ENCODE data around the gene ELK3. TPM values are rescaled to one million over a fixed set of nuclear protein-coding genes. Genes with fewer than 3 reads are reported as not detected.

Gene ELK3
- total and polyA plus RNA-seq, 8 donors, result 2.9 to 12.9 (median 6.1) TPM

DNA sequence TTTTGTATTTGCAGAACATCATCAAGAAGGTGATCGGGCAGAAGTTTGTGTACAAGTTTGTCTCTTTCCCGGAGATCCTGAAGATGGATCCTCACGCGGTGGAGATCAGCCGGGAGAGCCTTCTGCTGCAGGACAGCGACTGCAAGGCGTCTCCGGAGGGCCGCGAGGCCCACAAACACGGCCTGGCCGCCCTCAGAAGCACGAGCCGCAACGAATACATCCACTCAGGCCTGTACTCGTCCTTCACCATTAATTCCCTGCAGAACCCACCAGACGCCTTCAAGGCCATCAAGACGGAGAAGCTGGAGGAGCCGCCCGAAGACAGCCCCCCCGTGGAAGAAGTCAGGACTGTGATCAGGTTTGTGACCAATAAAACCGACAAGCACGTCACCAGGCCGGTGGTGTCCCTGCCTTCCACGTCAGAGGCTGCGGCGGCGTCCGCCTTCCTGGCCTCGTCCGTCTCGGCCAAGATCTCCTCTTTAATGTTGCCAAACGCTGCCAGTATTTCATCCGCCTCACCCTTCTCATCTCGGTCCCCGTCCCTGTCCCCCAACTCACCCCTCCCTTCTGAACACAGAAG lies 52.8 kb downstream of the ELK3 start:
- Histone ChIP-seq H3K27ac (no peak overlapping the region), H3K27me3 (no peaks in the 10 kb centered on the region), H3K4me1 (no peaks in the 10 kb centered on the region), H3K4me3 (no peak overlapping the region), H3K9me3 (no peaks in the 10 kb centered on the region), H3K36me3 (peaks cover 0 to 6% (median 0%) of the 10 kb centered on the region in 3 donors)
- 95 to 97% methylated on average over 36 of the region's 36 CpGs for WGBS, 2 donors
- FAIRE-seq, result no peak
- DNase-seq, result no peak
- TF ChIP-seq, protein P1, sequence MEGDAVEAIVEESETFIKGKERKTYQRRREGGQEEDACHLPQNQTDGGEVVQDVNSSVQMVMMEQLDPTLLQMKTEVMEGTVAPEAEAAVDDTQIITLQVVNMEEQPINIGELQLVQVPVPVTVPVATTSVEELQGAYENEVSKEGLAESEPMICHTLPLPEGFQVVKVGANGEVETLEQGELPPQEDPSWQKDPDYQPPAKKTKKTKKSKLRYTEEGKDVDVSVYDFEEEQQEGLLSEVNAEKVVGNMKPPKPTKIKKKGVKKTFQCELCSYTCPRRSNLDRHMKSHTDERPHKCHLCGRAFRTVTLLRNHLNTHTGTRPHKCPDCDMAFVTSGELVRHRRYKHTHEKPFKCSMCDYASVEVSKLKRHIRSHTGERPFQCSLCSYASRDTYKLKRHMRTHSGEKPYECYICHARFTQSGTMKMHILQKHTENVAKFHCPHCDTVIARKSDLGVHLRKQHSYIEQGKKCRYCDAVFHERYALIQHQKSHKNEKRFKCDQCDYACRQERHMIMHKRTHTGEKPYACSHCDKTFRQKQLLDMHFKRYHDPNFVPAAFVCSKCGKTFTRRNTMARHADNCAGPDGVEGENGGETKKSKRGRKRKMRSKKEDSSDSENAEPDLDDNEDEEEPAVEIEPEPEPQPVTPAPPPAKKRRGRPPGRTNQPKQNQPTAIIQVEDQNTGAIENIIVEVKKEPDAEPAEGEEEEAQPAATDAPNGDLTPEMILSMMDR (IDR thresholded peaks at IDR 0.05), result no peak
- ATAC-seq, result no peak
- intact Hi-C loops (cut with DNase I), result no loop called here

DNA sequence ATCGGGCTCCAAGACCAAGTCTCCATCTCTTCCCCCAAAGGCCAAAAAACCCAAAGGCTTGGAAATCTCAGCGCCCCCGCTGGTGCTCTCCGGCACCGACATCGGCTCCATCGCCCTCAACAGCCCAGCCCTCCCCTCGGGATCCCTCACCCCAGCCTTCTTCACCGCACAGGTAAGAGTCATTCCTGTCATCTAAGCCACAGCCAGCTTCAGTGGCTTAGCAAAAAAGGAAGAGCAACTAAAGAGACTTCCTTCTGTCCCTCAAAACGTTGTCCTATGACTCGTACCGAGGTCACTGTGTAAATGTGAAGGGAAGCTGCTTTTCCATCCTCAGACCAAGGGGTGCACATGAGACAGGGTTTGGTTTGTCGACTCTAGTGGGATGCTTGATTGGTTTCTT lies 53.4 kb downstream of the ELK3 start:
- 92% methylated on average over 13 of the region's 13 CpGs for WGBS, 2 donors
- intact Hi-C loops (cut with DNase I), result no loop called here
- TF ChIP-seq, protein P1 (IDR thresholded peaks at IDR 0.05), result no peak
- no peak for FAIRE-seq
- Histone ChIP-seq H3K4me3 (no peak overlapping the region), H3K36me3 (peaks cover 0 to 6% (median 0%) of the 10 kb centered on the region in 3 donors), H3K27ac (no peak overlapping the region), H3K9me3 (no peaks in the 10 kb centered on the region), H3K4me1 (no peaks in the 10 kb centered on the region), H3K27me3 (no peaks in the 10 kb centered on the region)
- no peak for ATAC-seq
- no peak for DNase-seq

DNA sequence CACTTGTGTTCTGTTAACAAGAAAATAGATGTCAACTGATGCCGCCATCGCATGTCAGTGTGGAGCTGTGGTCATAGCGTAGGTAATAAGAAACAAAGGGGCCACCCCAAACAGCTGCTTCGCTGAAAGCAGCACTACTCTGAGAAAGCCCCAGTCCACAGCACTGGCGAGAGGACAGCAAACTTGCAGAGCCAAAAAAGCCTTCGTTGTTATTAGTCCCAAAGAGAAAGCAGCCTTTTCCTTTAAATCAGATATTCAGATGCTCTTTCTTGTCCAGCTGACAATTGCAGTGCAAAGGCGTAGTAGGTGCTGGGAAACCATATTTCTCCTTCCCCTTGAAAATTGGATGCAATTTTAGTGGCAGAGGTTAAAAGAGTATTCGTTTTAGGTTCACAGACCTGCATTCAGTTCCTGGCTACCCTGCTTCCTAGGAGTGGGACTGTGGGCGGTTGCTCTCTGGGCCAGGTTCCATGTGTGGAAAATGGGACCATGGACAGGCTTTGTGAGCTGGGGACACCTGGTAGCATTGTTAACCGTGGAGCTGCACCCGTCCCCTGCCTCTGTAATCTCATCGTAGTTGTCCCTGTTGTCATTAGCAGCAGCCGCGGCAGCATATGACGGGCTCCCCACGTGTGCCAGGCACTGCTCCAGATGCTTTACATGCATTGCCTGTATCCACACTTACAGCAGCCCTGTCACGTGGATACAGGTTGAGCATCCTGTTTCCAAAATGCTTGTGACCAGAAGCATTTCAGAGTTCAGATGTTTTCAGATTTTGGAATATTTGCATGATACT lies 54.2 kb downstream of the ELK3 start:
- 79 to 86% methylated on average over 17 of the region's 17 CpGs for WGBS, 2 donors
- FAIRE-seq (no peak), ATAC-seq (no peak), DNase-seq (no peak)
- Histone ChIP-seq H3K9me3 (no peaks in the 10 kb centered on the region), H3K36me3 (peaks cover 0 to 6% (median 0%) of the 10 kb centered on the region in 3 donors), H3K4me1 (no peaks in the 10 kb centered on the region), H3K4me3 (no peak overlapping the region), H3K27ac (no peak overlapping the region), H3K27me3 (no peaks in the 10 kb centered on the region)
- TF ChIP-seq, protein P1 (IDR thresholded peaks at IDR 0.05), result no peak
- intact Hi-C loops (cut with DNase I), result no loop called here

DNA sequence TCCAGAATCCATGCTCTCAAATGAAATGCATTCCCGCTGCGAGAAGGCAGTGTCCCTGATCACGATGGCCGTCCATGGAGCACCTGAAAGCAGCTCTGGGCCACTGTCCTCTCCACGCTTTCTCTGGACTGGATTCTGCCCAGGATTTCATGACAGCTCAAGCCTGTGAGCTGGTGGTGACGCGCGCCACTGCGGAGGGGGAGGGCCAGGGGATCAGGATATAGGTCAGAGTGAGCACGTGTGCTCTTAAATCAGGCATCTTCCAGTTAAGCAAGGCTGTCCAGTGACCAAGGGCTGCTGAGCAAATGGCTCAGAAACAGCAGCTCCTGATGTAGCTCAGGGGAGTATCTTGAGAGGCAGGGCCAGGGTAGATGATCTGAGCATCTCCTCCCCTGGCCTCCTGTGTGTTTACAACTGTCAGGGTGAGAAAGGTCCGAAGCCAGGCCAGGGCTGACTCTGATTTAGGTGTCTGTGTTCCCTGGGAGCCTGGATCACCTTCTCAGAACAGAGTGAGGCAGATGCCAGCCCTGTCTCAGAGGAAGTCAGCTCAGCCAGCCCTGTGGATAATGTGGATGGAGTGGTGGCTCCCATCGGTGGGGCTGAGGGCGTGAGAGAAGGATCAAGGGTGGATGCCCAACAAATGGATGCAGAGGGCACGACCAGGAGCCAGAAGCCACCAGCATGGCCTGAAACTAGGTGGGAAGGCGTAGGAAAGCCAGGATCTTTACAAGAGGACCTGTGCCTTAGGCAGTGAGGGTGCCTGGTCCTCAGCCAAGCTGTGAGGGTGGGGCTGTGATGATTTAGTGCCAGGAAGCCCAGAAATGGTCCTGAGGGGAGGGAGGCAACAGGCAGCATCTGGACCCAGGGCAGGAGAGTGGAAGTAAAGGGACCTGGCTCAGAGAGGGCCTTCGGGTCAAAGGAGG lies 55.3 kb downstream of the ELK3 start:
- Histone ChIP-seq H3K27me3 (no peaks in the 10 kb centered on the region), H3K4me3 (no peak overlapping the region), H3K9me3 (no peaks in the 10 kb centered on the region), H3K4me1 (no peaks in the 10 kb centered on the region), H3K36me3 (peaks cover 0 to 6% (median 0%) of the 10 kb centered on the region in 3 donors), H3K27ac (no peak overlapping the region)
- DNase-seq (no peak), FAIRE-seq (no peak), ATAC-seq (peak in 2 of 4 donors; percentile 22 to 39)
- intact Hi-C loops (cut with DNase I), result no loop called here
- 87 to 88% methylated on average over 16 of the region's 16 CpGs for WGBS, 2 donors
- TF ChIP-seq, protein P1 (IDR thresholded peaks at IDR 0.05), result no peak

Measured in pancreas (tissue), 10 donors.